ENCODE data around the gene PSTPIP2.

GRCh38 chr18:46061387-46061786 is 10.7 kb downstream of the PSTPIP2 start:
- TF ChIP-seq CTCF (IDR thresholded peaks at IDR 0.05), result no peak
- no peak for TF ChIP-seq POLR2A (IDR thresholded peaks at IDR 0.05)
- TF ChIP-seq POLR2AphosphoS5 (IDR thresholded peaks at IDR 0.05), result no peak

All from prostate gland (tissue), 2 donors.